GM12878 (cell line): Measurements from ENCODE around the gene ELN. TPM values are rescaled to one million over a fixed set of nuclear protein-coding genes. Genes with fewer than 3 reads are reported as not detected.

ENCODE experiments used
- ATAC-seq: fragments of 200-7000 bp; cut with Tn5 transposase; 3 replicates; pipeline ENCODE4 v1.9.1; 2020; ENCODE audit warnings: mild to moderate bottlenecking, moderate library complexity
- BruUV-seq: library from RNA; stranded (reverse); fragments of 400-500 nt; replicated peaks from 2 replicates; lab custom pipeline; 2021; lab: Mats Ljungman, UMichigan
- CTCF ChIA-PET: fragments of 300-600 bp; sonication (Branson Sonifier 250); formaldehyde crosslinking; extraction: SDS; loops from one replicate; lab custom pipeline; 2021; ENCODE audit warnings: inconsistent platforms; lab: Yijun Ruan, JAX
- POLR2A ChIA-PET: fragments of 350-600 bp; formaldehyde crosslinking; extraction: SDS; loops from one replicate; lab custom pipeline; 2021; ENCODE audit warnings: inconsistent platforms; lab: Charles Lee
- RAD21 ChIA-PET: fragments of 300-600 bp; sonication (Branson Sonifier 250); formaldehyde crosslinking; loops from one replicate; lab custom pipeline; 2023; ENCODE audit warnings: antibody characterized with exemption; ENCODE audit not compliant: unreplicated experiment; lab: Charles Lee
- SMC1A ChIA-PET: fragments of 300-600 bp; sonication (Branson Sonifier 250); formaldehyde crosslinking; loops from one replicate; lab custom pipeline; 2023; ENCODE audit not compliant: unreplicated experiment, uncharacterized antibody; lab: Charles Lee
- DNase-seq: peaks from one replicate; pipeline ENCODE4 v3.0.0-alpha.2; 2011; ENCODE audit warnings: low read depth, low spot score
- FAIRE-seq: peaks from 3 replicates; lab custom pipeline; 2011; peaks lifted over from hg19 to GRCh38; lab: Jason Lieb, UNC
- H2AFZ ChIP-seq: 2 replicates; pipeline ENCODE4 v1.6.0; 2011; ENCODE audit warnings: low read depth, low read length, control low read depth; ENCODE audit not compliant: control insufficient read depth
- H3K27ac ChIP-seq: 2 replicates; pipeline ENCODE4 v1.5.1; 2011; ENCODE audit warnings: control low read depth; ENCODE audit not compliant: control insufficient read depth, insufficient read depth
- H3K27me3 ChIP-seq, 2 experiments: replicated peaks in 1 of 2; 2 replicates each; pipeline versions ENCODE4 v1.6.0 to v1.6.1; 2011; ENCODE audit warnings: low read length in 1 of 2; ENCODE audit not compliant: control insufficient read depth in 2 of 2, insufficient read depth in 2 of 2
- H3K36me3 ChIP-seq, 2 experiments: 2 replicates each; pipeline ENCODE4 v1.5.1; 2011; ENCODE audit warnings: low read length in 1 of 2; ENCODE audit not compliant: control insufficient read depth in 2 of 2, insufficient read depth in 2 of 2
- H3K4me1 ChIP-seq: 2 replicates; pipeline ENCODE4 v1.6.1; 2011; ENCODE audit warnings: mild to moderate bottlenecking, low read length, moderate library complexity, mixed read lengths; ENCODE audit not compliant: control insufficient read depth, insufficient read depth
- H3K4me2 ChIP-seq: 2 replicates; pipeline ENCODE4 v1.6.0; 2011; ENCODE audit warnings: control low read depth; ENCODE audit not compliant: control insufficient read depth, insufficient read depth
- H3K4me3 ChIP-seq: fragments of 200-600 bp; sonication (generic); 2 replicates; pipeline ENCODE4 v1.5.1; 2016
- H3K79me2 ChIP-seq: 2 replicates; pipeline ENCODE4 v1.6.0; 2011; ENCODE audit warnings: low read length; ENCODE audit not compliant: control insufficient read depth, insufficient read depth
- H3K9ac ChIP-seq: 2 replicates; pipeline ENCODE4 v1.8.0; 2011; ENCODE audit warnings: low read length, control low read depth, mixed read lengths; ENCODE audit not compliant: control insufficient read depth, insufficient read depth
- H3K9me3 ChIP-seq: replicated peaks from 3 replicates; pipeline ENCODE4 v1.5.1; 2011; ENCODE audit warnings: mild to moderate bottlenecking, low read length; ENCODE audit not compliant: control insufficient read depth, insufficient read depth
- H4K20me1 ChIP-seq: 2 replicates; pipeline ENCODE4 v1.6.0; 2011; ENCODE audit not compliant: control insufficient read depth, insufficient read depth
- ATF7 ChIP-seq: fragments of 450-650 bp; IDR thresholded peaks from 2 replicates; pipeline ENCODE4 v1.6.1; 2016; ENCODE audit warnings: low read depth, mild to moderate bottlenecking
- CREB1 ChIP-seq: IDR thresholded peaks from 2 replicates; pipeline ENCODE4 v1.6.1; 2012; ENCODE audit warnings: low read depth, mild to moderate bottlenecking, inconsistent platforms
- CREM ChIP-seq: IDR thresholded peaks from 2 replicates; pipeline ENCODE4 v1.6.1; 2014; ENCODE audit warnings: antibody characterized with exemption, low read depth
- E2F8 ChIP-seq: fragments of 450-650 bp; IDR thresholded peaks from 2 replicates; pipeline ENCODE4 v1.6.1; 2018; ENCODE audit warnings: mild to moderate bottlenecking, low read depth, moderate library complexity; ENCODE audit not compliant: partially characterized antibody
- HSF1 ChIP-seq: fragments of 150-350 bp; IDR thresholded peaks from 2 replicates; pipeline ENCODE4 v1.6.1; 2014; ENCODE audit warnings: mild to moderate bottlenecking, low read depth, low read length
- MYB ChIP-seq: fragments of 150-350 bp; IDR thresholded peaks from 2 replicates; pipeline ENCODE4 v1.6.1; 2014; ENCODE audit warnings: mild to moderate bottlenecking, low read depth, low read length, borderline replicate concordance
- NBN ChIP-seq: fragments of 450-650 bp; IDR thresholded peaks from 2 replicates; pipeline ENCODE4 v1.6.1; 2016
- SPI1 ChIP-seq: IDR thresholded peaks from 2 replicates; pipeline ENCODE4 v1.6.1; 2011; ENCODE audit warnings: low read depth, mild to moderate bottlenecking, low read length, moderate library complexity, borderline replicate concordance; ENCODE audit not compliant: insufficient read depth
- SREBF2 ChIP-seq: IDR thresholded peaks from 2 replicates; pipeline ENCODE4 v1.6.1; 2012; ENCODE audit warnings: mild to moderate bottlenecking, low read length
- TBL1XR1 ChIP-seq: IDR thresholded peaks from 2 replicates; pipeline ENCODE4 v1.6.1; 2012; ENCODE audit warnings: low read depth, low read length, improper control_type of control experiment
- WGBS: methylation state at CpG from one replicate; pipeline ENCODE4 v1.1.6; 2016; ENCODE audit warnings: low lambda C conversion rate; ENCODE audit not compliant: insufficient replicate concordance, insufficient coverage; ENCODE audit errors: missing lambda C conversion rate; 5-methylcytosine and 5-hydroxymethylcytosine counted together
- in situ Hi-C: fragments of 300-500 bp; cut with MboI; formaldehyde crosslinking; loops from 9 replicates; pipeline ENCODE4 v1.14.3; 2018; ENCODE audit warnings: mixed read lengths
- intact Hi-C: fragments of 100-400 bp; cut with micrococcal nuclease; formaldehyde crosslinking; loops from one replicate; pipeline ENCODE4 v1.14.2; 2022; ENCODE audit not compliant: unreplicated experiment
- polyA plus RNA-seq, 11 experiments: library from polyadenylated mRNA; depleted of rRNA in 4 of 11; unstranded in 6 of 11; stranded (reverse) in 5 of 11; fragments of >200 nt; fragmentation: Nextera tagmentation in 4 of 11; fragmentation: Illumina TruSeq in 1 of 11; extraction: Ambion mirVana in 4 of 11; extraction: Trizol in 1 of 11; gene quantifications; 1 replicate in 1 of 11; 2 replicates in 10 of 11; pipeline versions ENCODE4 v1.2.1 to v1.2.3, GENCODE V29; 2011 to 2016; ENCODE audit warnings: inconsistent platforms in 2 of 11, missing spikeins in 2 of 11, low read depth in 1 of 11
- total RNA-seq, 4 experiments: library from RNA; depleted of rRNA in 3 of 4; stranded (reverse); fragments of >200 nt in 3 of 4; fragmentation: Illumina TruSeq in 1 of 4; extraction: Trizol in 1 of 4; gene quantifications; 2 replicates each; pipeline versions ENCODE4 v1.2.1 to v1.2.3, GENCODE V29; 2013 to 2021

ELN gene
- total and polyA plus RNA-seq, 10 of the 15 experiments (the other 5 are each of a cell fraction or from before 2014, with no cell fraction given), result 0.08 to 0.27 (median 0.23) TPM; not detected in 7

- TF ChIP-seq HSF1 (no peak), SREBF2 (no peak)
Observed at GRCh38 chr7:74059681-74060588, 32.0 kb downstream of the ELN start (continued).

- H3K4me2 ChIP-seq, result no peak overlapping the region
- RAD21 ChIA-PET, result no interaction called here
- peak; percentile 96 for ATAC-seq
- no peak overlapping the region for H3K27ac ChIP-seq
- TF ChIP-seq NBN (peak; percentile 32; the same call in 1 of the 2 replicates), CREB1 (0 out of 2 replicates have a peak, but pooled peaks have one; percentile 47), SPI1 (peak; percentile 26; the same call in 1 of the 2 replicates), TBL1XR1 (no peak), CREM (peak; percentile 52; the same call in 1 of the 2 replicates), ATF7 (peak; percentile 95), MYB (no peak), E2F8 (no peak)
- TF ChIP-seq, all 136 proteins: peak for 5
- FAIRE-seq, result no peak
- CTCF ChIA-PET, result no interaction called here
- 36% methylated on average over 20 of the region's 20 CpGs for WGBS
- no TSS peak for BruUV-seq
- Histone ChIP-seq H3K4me3 (no peak overlapping the region), H3K4me1 (no peaks in the 10 kb centered on the region), H3K9me3 (no peaks in the 10 kb centered on the region), H2AFZ (peak overlapping the region; percentile 16; the same call in 1 of the 2 replicates), H3K27me3 (peaks cover 0 to 1% of the 10 kb centered on the region in 2 experiments; a peak in 1 of 4 replicates), H3K9ac (no peak overlapping the region), H3K36me3 (no peaks in the 10 kb centered on the region; a peak in 1 of 4 replicates), H4K20me1 (no peaks in the 10 kb centered on the region), H3K79me2 (no peaks in the 10 kb centered on the region)
- no peak for DNase-seq
- POLR2A ChIA-PET, result no interaction called here
- SMC1A ChIA-PET, result no interaction called here
- intact Hi-C loops (loop anchor here (10.0 kb wide), 1 partner anchor 63 kb away; no protein-coding TSS in a partner anchor), in situ Hi-C loops (loop anchor here (5.0 kb wide), 1 partner anchor 340 kb away; no protein-coding TSS in a partner anchor)
Observed at GRCh38 chr7:74061840-74062539, 34.0 kb downstream of the ELN start.
